ENCODE measurements around the gene FAM163B. TPM values are rescaled to one million over a fixed set of nuclear protein-coding genes. Genes with fewer than 3 reads are reported as not detected.
A peak's percentile ranks its signal among the peaks of the same experiment; 100 is the strongest.

Gene FAM163B
- total RNA-seq, 1 experiment from 2014 or later = not detected

GRCh38 chr9:133563291-133563796 is 45.8 kb downstream of the FAM163B start:
- Mint-ChIP-seq H3K36me3 (ENCODE audit: insufficient read depth, unreplicated experiment) (no peaks in the 10 kb centered on the region), H3K27me3 (ENCODE audit: insufficient read depth, unreplicated experiment) (peaks cover 33% of the 10 kb centered on the region), H3K4me1 (ENCODE audit: insufficient read depth, unreplicated experiment) (peaks cover 5% of the 10 kb centered on the region), H3K9me3 (ENCODE audit: unreplicated experiment) (no peaks in the 10 kb centered on the region), H3K27ac (ENCODE audit: low read depth, unreplicated experiment) (no peak overlapping the region), H3K4me3 (ENCODE audit: unreplicated experiment) (no peak overlapping the region)
- ChIA-PET POLR2A (no interaction called here), CTCF (no interaction called here)
- intact Hi-C loops (cut with micrococcal nuclease) = no loop called here
- TF ChIP-seq CTCF (IDR thresholded peaks at IDR 0.05; ENCODE audit: unreplicated experiment) = no peak
- BruUV-seq (replicated peaks) = no TSS peak
- DNase-seq (ENCODE audit: unreplicated experiment) = no peak

- Mint-ChIP-seq H3K4me1 (ENCODE audit: insufficient read depth, unreplicated experiment) (peaks cover 5% of the 10 kb centered on the region), H3K9me3 (ENCODE audit: unreplicated experiment) (no peaks in the 10 kb centered on the region), H3K27me3 (ENCODE audit: insufficient read depth, unreplicated experiment) (peaks cover 33% of the 10 kb centered on the region), H3K27ac (ENCODE audit: low read depth, unreplicated experiment) (no peak overlapping the region), H3K4me3 (ENCODE audit: unreplicated experiment) (no peak overlapping the region), H3K36me3 (ENCODE audit: insufficient read depth, unreplicated experiment) (no peaks in the 10 kb centered on the region)
- DNase-seq (ENCODE audit: unreplicated experiment) = no peak
- BruUV-seq (replicated peaks) = no TSS peak
- ChIA-PET CTCF (no interaction called here), POLR2A (no interaction called here)
- intact Hi-C loops (cut with micrococcal nuclease) = no loop called here
- no peak for TF ChIP-seq CTCF (IDR thresholded peaks at IDR 0.05; ENCODE audit: unreplicated experiment)
These were observed 46.4 kb downstream of the FAM163B start for GRCh38 chr9:133562611-133563290.

- no peak for TF ChIP-seq CTCF (IDR thresholded peaks at IDR 0.05; ENCODE audit: unreplicated experiment)
- DNase-seq (ENCODE audit: unreplicated experiment) = peak; percentile 9
- no peak overlapping the region for H3K27ac Mint-ChIP-seq (ENCODE audit: low read depth, unreplicated experiment)
- ChIA-PET CTCF (interaction anchor here (0.6 kb wide), 1 partner anchor 1709 kb away, joined by 3 read pairs; no protein-coding TSS in a partner anchor), POLR2A (interaction anchor here (0.7 kb wide), 1 partner anchor 18 kb away, joined by 3 read pairs; no protein-coding TSS in a partner anchor)
- peaks cover 33% of the 10 kb centered on the region for H3K27me3 Mint-ChIP-seq (ENCODE audit: insufficient read depth, unreplicated experiment)
- H3K4me1 Mint-ChIP-seq (ENCODE audit: insufficient read depth, unreplicated experiment) = peaks cover 5% of the 10 kb centered on the region
- no TSS peak for BruUV-seq (replicated peaks)
- H3K36me3 Mint-ChIP-seq (ENCODE audit: insufficient read depth, unreplicated experiment) = no peaks in the 10 kb centered on the region
- H3K4me3 Mint-ChIP-seq (ENCODE audit: unreplicated experiment) = no peak overlapping the region
- intact Hi-C loops (cut with micrococcal nuclease) = no loop called here
- H3K9me3 Mint-ChIP-seq (ENCODE audit: unreplicated experiment) = no peaks in the 10 kb centered on the region
These were observed 47.1 kb downstream of the FAM163B start for GRCh38 chr9:133561976-133562554.

GRCh38 chr9:133560944-133561343 is 48.2 kb downstream of the FAM163B start:
- intact Hi-C loops (cut with micrococcal nuclease) = no loop called here
- CTCF ChIA-PET = no interaction called here
- no peak for DNase-seq (ENCODE audit: unreplicated experiment)
- no peak for TF ChIP-seq CTCF (IDR thresholded peaks at IDR 0.05; ENCODE audit: unreplicated experiment)
- no peak overlapping the region for H3K27ac Mint-ChIP-seq (ENCODE audit: low read depth, unreplicated experiment)
- H3K4me3 Mint-ChIP-seq (ENCODE audit: unreplicated experiment) = no peak overlapping the region
- H3K27me3 Mint-ChIP-seq (ENCODE audit: insufficient read depth, unreplicated experiment) = peaks cover 33% of the 10 kb centered on the region
- H3K36me3 Mint-ChIP-seq (ENCODE audit: insufficient read depth, unreplicated experiment) = no peaks in the 10 kb centered on the region
- no TSS peak for BruUV-seq (replicated peaks)
- POLR2A ChIA-PET = no interaction called here
- peaks cover 5% of the 10 kb centered on the region for H3K4me1 Mint-ChIP-seq (ENCODE audit: insufficient read depth, unreplicated experiment)
- H3K9me3 Mint-ChIP-seq (ENCODE audit: unreplicated experiment) = no peaks in the 10 kb centered on the region
